ENCODE data around the gene UNC5C. TPM values are rescaled to one million over a fixed set of nuclear protein-coding genes. Genes with fewer than 3 reads are reported as not detected.

UNC5C gene
- total and polyA plus RNA-seq, 2 of the 8 experiments (the other 6 are each of a cell fraction or from before 2014, with no cell fraction given), result 0.30 to 1.3 TPM

- Histone ChIP-seq H3K79me1 (ENCODE audit: low read depth, low read length) (no peaks in the 10 kb centered on the region), H3K4me2 (ENCODE audit: insufficient read depth in 1 of 2, low read depth in 2 of 2, low read length in 2 of 2) (no peak overlapping the region), H3K4me3 (ENCODE audit: extremely low read depth in 1 of 4, insufficient read depth in 2 of 4, low read depth in 3 of 4, low read length in 4 of 4) (no peak overlapping the region), H4K20me1 (replicated peaks in 1 of 2; ENCODE audit: control insufficient read depth in 1 of 2, insufficient read depth in 2 of 2, low read length in 2 of 2) (no peaks in the 10 kb centered on the region), H3K36me3 (ENCODE audit: control insufficient read depth in 2 of 4, insufficient read depth in 4 of 4, low read length in 3 of 4) (no peaks in the 10 kb centered on the region), H2AFZ (ENCODE audit: low read length) (peak overlapping the region; percentile 50; the same call in 1 of the 2 replicates), H3K79me2 (ENCODE audit: control insufficient read depth in 1 of 2, insufficient read depth in 2 of 2, low read length in 2 of 2) (no peaks in the 10 kb centered on the region), H3K27ac (ENCODE audit: low read depth, low read length) (no peak overlapping the region), H4K91ac (replicated peaks; ENCODE audit: insufficient read length, low read length) (no peak overlapping the region), H3K14ac (ENCODE audit: insufficient read length) (no peak overlapping the region), H4K5ac (ENCODE audit: insufficient read length, low read depth, low read length) (no peak overlapping the region), H2BK5ac (ENCODE audit: low read depth, low read length) (no peak overlapping the region), H3K23ac (ENCODE audit: insufficient read length) (no peak overlapping the region), H4K8ac (ENCODE audit: extremely low read depth, insufficient read depth, low read length) (no peak overlapping the region), H2AK5ac (ENCODE audit: low read depth, low read length) (no peak overlapping the region), H3K56ac (replicated peaks; ENCODE audit: insufficient read length, low read depth, low read length) (no peak overlapping the region), H3K4ac (replicated peaks; ENCODE audit: insufficient read length, low read depth, low read length) (no peak overlapping the region), H3K4me1 (replicated peaks in 1 of 4; ENCODE audit: control insufficient read depth in 3 of 4, insufficient read depth in 4 of 4, low read length in 3 of 4) (no peaks in the 10 kb centered on the region), H3K18ac (ENCODE audit: extremely low read depth, low read length) (no peak overlapping the region), H3K9me3 (ENCODE audit: insufficient read depth in 2 of 2, low read depth in 1 of 2, low read length in 1 of 2) (no peaks in the 10 kb centered on the region), H2BK120ac (replicated peaks; ENCODE audit: low read depth, low read length) (no peak overlapping the region), H2BK15ac (ENCODE audit: low read length) (no peak overlapping the region), H2BK20ac (ENCODE audit: low read length) (no peak overlapping the region), H3K27me3 (replicated peaks in 1 of 4; ENCODE audit: control insufficient read depth in 3 of 4, extremely low read depth in 1 of 4, insufficient read depth in 3 of 4, low read length in 3 of 4) (no peaks in the 10 kb centered on the region), H3K9ac (replicated peaks in 1 of 4; ENCODE audit: extremely low read depth in 1 of 4, low read depth in 3 of 4, low read length in 3 of 4) (no peak overlapping the region), H3K23me2 (ENCODE audit: low read depth, low read length) (no peaks in the 10 kb centered on the region; the same call in 1 of the 2 replicates), H2BK12ac (ENCODE audit: low read depth, low read length) (no peak overlapping the region)
- POLR2A ChIA-PET (ENCODE audit: partially characterized antibody), result no interaction called here
- no peak for FAIRE-seq
- 87% methylated on average over 9 of the region's 9 CpGs; no CpG with 5 or more reads in 1 of the 2 experiments for WGBS, 2 experiments (ENCODE audit: extremely low coverage in 1 of 2, insufficient coverage in 1 of 2, insufficient read length in 1 of 2, insufficient replicate concordance in 2 of 2, low coverage in 1 of 2, low lambda C conversion rate in 2 of 2, missing lambda C conversion rate in 1 of 2)
- TF ChIP-seq MAX (IDR thresholded peaks at IDR 0.05) (no peak), CREB1 (IDR thresholded peaks at IDR 0.05) (no peak)
- CTCF ChIA-PET (ENCODE audit: partially characterized antibody), result interaction anchor here (1.0 kb wide), 1 partner anchor 13 kb away, joined by 3 read pairs; no protein-coding TSS in a partner anchor
- DNase-seq (ENCODE audit: low read depth in 1 of 2, low spot score in 2 of 2), result no peak
Observed at GRCh38 chr4:95190751-95191436, 357.9 kb downstream of the UNC5C start.
